Left renal cortex interstitium (tissue), 4 donors: ENCODE results near the gene TRIM26. TPM values are rescaled to one million over a fixed set of nuclear protein-coding genes. Genes with fewer than 3 reads are reported as not detected.

Source experiments
- polyA plus RNA-seq, 4 donors: library from polyadenylated mRNA; unstranded; fragments of 120-200 nt; gene quantifications; one replicate each; pipeline ENCODE4 v1.2.1, GENCODE V29; 2013; ENCODE audit not compliant: insufficient read length in 4 of 4

TRIM26 gene
- polyA plus RNA-seq, 4 donors = 33.3 to 42.3 (median 37.7) TPM

Other genes with a start within 250 kb of the TRIM26 start
- gene POLR1H, start 152.1 kb downstream of the TRIM26 start, polyA plus RNA-seq = 10 to 100 TPM; 32.7 to 45.6 (median 40.1) TPM
- 10 to 100 TPM; 59.8 to 66.7 (median 65.0) TPM for gene PPP1R11, start 146.2 kb downstream of the TRIM26 start, polyA plus RNA-seq
- 1 to 10 TPM; 1.2 to 1.8 (median 1.6) TPM for gene RNF39, start 137.6 kb downstream of the TRIM26 start, polyA plus RNA-seq
- gene TRIM31, start 100.3 kb downstream of the TRIM26 start, polyA plus RNA-seq = under 1 TPM in 1 of 4 donors, not detected in 3; 0.21 TPM
- under 1 TPM in 1 of 4 donors, not detected in 3; 0.08 TPM for gene TRIM40, start 77.3 kb downstream of the TRIM26 start, polyA plus RNA-seq
- gene TRIM10, start 52.2 kb downstream of the TRIM26 start, polyA plus RNA-seq = 1 to 10 TPM in 1 of 4 donors, under 1 TPM in 3; 0.29 to 1.3 (median 0.37) TPM
- under 1 TPM; 0.10 to 0.62 (median 0.14) TPM for gene TRIM15, start 49.9 kb downstream of the TRIM26 start, polyA plus RNA-seq
- 10 to 100 TPM; 12.3 to 15.5 (median 13.2) TPM for gene TRIM39, start 113.5 kb upstream of the TRIM26 start, polyA plus RNA-seq
- gene RPP21, start 131.8 kb upstream of the TRIM26 start, polyA plus RNA-seq = 10 to 100 TPM; 26.8 to 51.2 (median 36.0) TPM